GM18505 (cell line): ENCODE measurements around the gene CCNL2.
"Not testable (repeated sequence)": the region's sequence is repeated elsewhere in the genome, so short reads cannot be mapped to it uniquely, and the experiment has no call there.

Experiments
- ATAC-seq: cut with Tn5 transposase; IDR thresholded peaks from one replicate; pipeline ENCODE4 v1.9.1; 2021; ENCODE audit not compliant: unreplicated experiment
- POLR2A ChIP-seq: IDR thresholded peaks from 4 replicates; pipeline ENCODE4 v1.6.1; 2011; ENCODE audit warnings: borderline replicate concordance; ENCODE audit not compliant: insufficient read depth, insufficient read length; ENCODE audit errors: extremely low read depth

The CCNL2 gene

DNA sequence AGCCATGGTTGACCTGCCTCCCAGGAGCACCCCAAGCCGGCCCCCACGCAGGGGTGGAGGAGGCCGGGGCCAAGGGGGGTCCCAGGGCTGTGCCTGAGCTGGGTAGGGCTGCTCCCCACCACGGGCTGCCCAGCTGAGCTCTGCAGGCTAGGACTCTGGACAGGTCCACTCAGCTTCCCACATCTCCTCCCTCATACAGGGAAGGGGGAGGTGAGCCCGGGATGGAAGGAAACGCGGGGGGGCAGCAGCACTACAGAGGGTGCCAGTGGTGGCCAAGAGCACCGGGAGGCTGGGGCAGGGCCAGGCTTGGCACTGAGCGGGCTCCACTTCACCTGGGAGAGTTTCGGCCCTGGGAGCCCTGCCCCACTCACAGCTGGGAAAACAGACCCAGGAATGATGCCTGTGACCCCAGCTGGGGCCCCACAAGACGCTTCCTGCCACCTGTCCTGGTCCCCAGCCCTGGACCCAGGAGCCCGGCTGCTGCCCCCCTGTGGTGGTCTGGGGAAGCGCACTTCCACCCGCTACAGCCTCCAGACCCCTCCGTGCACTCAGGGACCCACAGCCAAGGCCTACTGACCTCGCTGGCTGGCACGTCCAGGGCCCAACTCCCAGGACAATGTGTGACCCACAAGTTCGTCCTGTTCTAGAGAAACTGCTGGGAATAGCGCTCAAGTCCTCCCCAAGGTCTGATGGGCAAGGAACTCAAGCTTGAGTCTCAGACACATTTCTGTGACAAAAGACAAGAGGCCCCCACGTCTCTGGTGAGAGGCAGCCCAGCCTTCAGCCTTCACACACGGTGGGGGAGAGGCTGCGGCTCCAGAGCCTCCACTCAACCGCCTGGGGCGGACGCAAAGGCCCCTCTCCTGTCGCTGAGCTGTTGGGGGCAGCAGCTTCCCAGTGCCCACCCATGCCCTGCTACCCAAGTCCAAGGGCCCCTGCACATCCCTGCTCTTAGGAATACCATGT, 27.1 kb downstream of the CCNL2 start:
- TF ChIP-seq POLR2A, result no peak
- no peak for ATAC-seq

DNA sequence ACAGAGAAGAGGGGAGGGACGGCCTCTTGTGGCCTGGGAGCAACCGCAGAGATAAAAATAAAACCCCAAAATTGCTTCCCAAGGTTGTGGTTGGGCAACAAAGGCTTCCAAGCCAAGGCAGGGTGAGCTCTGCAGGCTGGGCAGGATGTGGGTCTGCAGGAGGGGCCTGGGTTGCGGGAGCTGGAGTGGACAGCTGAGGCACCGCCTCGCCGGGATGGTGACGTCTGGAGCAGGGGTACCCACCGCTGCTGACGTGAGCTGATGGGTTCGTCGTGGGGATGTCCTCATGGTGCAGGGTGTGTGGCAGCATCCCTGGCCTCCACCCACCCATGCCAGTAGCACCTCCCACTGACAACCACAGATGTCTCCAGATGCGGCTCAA, 27.8 kb downstream of the CCNL2 start:
- ATAC-seq, result no peak
- TF ChIP-seq POLR2A, result no peak

DNA sequence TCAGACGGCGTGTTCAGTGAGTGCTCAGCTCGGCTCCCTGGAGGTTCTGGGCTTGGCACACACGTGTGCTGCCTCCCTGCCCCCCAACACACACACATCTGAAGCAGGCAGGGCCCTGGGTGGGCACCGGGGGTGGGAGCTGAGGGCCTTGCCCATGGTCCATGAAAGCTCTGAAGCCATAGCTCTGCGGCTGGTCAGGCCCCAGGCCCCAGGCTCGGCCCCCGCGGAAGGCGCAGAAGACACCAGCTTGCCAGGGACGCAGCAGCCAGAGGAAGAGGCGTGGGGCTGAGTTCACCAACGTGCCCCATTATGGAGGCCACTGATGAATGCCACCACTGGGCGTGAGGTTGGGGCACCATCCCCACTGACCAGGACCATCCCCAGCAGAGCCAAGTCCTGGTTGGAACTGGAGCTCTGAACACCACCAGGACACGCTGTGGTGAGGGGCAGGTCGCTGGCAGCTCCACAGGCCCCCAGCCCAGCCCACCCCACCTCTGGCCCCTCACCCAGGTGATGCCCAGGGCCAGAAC, 28.3 kb downstream of the CCNL2 start:
- ATAC-seq, result no peak
- no peak for TF ChIP-seq POLR2A

DNA sequence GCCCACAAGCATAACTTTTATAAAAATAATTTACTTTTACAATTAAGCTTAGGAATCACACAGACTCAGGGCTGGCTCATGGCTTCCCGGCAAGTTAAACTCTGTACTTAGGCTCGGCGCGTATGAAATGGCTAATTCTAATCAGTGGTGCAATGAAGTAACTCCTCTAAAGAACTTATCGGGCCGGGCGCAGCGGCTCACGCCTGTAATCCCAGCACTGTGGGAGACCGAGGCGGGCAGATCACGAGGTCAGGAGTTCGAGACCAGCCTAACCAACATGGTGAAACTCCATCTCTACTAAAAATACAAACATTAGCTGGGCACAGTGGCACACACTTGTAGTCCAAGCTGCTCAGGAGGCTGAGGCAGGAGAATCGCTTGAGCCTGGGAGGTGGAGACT, 29.0 kb downstream of the CCNL2 start:
- not testable (repeated sequence) for ATAC-seq

DNA sequence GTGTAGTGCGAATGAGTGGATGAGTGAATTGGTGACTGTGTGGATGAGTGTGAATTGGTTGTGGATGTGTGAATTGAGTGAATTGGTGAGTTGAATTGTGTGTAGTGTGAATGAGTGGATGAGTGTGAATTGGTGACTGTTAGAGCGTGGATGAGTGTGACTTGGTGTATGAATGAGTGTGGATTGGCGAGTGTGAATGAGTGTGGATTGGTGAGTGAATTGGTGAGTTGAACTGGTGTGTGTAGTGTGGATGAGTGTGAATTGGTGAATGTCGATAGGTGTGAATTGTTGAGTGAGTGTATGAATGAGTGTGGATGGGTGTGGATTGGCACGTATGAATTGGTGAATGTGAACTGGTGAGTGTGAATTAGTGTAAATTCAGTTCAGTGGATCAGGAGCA, 31.8 kb downstream of the CCNL2 start:
- TF ChIP-seq POLR2A, result no peak
- no peak for ATAC-seq

DNA sequence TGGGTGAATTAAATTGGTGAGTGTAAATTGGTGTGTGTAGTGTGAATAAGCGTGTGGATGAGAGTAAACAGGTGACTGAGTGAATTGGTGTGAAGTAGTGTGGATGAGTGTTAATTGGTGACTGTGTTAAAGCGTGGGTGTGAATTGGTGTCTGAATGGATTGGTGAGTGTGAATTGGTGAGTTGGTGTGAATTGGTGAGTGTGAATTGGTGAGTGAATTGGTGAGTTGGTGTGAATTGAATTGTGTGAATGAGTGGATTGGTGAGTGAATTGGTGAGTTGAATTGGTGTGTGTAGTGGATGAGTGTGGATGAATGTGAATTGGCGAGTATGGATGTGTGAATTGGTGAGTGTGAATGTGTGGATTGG, 32.5 kb downstream of the CCNL2 start:
- no peak for TF ChIP-seq POLR2A
- no peak for ATAC-seq

DNA sequence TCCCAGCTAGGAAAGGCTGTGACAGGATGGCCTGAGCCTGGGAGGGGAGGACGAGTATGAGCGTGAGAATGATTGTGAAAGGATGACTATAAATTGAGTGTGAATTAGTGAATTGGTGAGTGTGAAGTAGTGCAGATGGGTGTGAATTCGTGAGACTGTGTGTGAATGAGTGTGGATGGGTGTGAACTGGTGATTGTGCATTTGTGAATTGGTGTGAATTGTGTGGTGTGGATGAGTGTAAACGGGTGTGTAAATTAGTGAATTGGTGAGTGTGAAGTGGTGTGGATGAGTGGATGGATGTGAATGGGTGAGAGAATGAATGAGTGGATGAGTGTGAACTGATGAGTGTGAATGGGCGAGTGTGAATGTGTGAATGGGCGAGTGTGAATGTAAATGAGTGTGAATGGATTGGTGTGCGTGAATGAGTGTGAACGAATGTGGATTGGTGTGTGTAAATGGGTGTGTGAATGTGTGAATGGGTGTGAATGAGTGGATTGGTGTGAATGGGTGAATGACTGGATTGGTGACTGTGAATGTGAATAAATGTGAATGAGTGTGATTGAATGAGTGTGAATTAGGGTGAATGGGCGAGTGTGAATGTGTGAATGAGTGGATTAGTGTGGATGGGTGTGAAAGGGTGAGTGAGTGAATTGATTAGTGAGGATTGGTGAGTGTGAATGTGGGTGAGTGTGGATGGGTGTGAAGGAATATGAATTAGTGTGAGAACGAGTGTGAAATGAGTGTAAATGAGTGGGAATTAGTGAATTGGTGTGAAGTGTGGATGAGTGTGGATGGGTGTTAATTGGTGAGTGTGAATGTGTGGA, 33.0 kb downstream of the CCNL2 start:
- no peak for TF ChIP-seq POLR2A
- no peak for ATAC-seq

DNA sequence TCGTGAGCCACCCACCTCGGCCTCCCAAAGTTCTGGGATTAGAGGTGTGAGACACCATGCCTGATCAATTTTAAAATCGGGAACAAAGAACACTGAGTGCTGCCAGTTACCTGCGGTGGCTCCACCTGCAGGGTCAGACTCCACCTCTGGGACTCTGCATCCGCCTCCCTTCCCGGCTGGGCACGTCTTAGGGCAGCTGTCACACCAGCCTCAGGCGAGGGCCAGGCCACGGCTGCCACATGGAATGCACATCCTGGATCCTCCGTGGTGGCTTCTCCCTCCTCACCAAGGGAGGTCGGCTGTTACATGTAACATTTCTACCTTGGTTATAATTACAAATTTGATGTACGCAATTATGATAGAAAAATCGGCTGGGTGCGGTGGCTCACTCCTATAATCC, 34.9 kb downstream of the CCNL2 start:
- no peak for ATAC-seq
- TF ChIP-seq POLR2A, result no peak

DNA sequence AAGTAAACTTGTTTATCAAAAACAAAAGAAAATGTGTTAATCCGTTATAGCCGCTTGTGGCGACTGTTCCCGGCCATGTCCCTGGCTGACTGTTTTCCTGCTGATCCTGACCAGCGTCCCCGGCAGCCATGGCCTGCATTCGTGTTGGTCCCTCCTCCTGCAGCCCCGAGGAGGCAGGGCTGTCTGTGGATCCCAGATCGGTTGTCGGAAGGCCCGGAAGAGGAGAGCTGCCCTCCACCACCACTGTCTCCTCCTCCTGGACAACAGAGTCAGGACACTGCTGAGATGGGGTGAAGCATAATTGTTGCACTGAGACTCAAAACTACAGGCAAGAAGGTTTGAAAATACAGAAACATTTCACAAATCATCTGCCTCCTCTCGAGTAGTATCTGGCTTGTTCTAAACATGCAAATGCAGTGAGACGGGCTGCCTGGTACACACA, 37.1 kb downstream of the CCNL2 start:
- ATAC-seq, result no peak
- no peak for TF ChIP-seq POLR2A

DNA sequence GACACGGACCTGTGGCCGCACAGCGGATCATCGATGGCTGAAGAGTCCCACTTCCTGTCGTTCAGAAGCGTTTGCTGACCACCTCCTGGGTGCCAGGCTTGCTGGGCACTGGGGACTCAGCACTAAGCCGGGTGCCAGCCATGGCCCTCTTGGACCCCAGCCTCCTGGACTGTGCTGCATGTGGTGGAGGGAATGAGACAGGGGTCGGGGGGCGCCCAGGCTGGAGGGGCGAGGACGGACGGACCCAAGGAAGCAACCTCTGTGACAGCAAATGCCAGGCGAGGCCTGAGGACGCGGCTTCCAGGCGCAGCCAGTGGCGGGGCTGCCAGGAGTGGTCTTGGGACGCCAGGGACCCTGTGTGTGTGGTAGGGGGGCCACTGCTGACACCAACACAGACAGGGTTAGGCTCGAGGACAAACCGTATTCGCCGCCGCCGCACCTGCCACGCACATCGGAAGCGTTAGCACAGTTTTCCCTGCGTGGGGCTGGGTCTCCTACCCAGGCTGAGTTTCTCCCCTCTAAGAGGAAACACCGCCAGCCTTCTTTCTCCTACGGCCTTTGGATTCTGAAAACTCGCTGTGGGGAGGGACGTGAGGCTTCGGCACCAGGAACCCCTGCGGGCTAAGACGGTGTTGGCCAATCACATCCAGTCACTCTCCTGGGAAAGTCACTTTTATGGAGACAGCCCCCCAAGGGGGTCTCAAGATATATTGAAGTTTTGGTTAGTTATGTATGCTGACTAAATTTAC, 37.7 kb downstream of the CCNL2 start:
- ATAC-seq, result no peak
- no peak for TF ChIP-seq POLR2A

DNA sequence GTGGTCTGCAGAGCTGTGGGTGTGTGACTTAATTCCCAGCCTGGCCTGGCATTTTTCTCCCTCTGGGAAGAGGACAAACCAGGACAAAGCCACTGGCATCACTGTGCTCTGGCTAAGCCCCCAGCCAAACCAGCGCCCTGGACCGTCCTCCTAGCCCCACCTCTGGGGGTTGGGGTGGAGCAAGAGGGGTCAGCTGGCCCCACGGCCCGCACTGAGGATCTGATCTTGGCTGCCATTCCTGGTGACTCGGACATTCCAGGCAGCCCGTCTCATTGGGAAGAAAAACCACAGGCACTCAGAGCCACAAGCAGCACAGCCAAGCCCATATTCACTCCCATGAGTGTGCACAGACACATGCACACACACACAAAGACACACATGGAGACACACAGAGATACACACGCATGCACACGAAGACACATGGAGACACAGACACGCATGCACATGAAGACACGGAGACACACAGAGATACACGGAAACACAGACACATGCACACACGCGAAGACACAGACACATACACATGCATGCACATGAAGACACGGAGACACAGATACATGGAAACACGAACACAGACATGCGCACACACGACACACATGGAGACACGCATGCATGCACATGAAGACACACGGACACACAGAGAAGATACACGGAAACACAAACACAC, 38.5 kb downstream of the CCNL2 start:
- TF ChIP-seq POLR2A, result no peak
- no peak for ATAC-seq

DNA sequence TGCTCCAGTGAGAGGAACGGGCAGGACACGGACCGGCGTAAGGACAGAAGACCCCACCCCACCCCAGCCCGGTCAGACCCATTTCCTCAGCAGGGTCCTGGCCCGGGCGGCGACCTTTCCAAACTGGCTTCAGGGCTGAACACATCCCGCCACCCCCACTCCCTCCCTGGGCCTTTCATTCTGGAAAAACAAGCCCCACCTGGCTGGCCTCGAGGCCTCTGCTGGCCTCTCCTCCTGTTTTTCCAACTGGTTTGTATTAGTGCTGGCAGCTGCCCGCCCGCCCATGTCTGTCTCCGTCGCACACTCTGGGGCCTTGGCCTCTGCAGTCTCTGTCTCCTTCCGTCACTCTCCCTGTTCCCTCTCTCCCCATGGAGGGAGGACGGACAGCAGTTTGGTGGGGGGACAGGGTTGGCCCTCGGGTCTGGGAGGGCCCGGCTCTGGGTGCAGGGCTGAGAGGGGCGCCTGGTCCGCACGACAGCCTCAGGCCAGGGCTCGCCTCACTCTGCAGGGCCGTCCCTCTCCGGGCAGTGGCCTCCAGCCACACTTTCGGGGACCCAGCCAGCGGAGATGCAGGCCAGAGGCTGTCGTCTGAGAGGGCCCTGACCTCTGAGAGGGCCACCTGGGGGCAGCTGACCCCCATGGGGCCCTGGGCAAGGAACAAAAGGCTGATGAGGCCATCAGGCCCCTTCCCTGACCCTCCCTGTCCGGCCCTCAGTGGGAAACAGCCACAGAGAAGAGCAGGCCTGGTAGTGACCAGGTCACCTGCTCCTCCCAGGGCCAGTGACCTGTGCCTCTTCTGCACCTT, 39.3 kb downstream of the CCNL2 start:
- TF ChIP-seq POLR2A, result no peak
- ATAC-seq, result no peak
